ENCODE results near the gene OR52N4.

DNA sequence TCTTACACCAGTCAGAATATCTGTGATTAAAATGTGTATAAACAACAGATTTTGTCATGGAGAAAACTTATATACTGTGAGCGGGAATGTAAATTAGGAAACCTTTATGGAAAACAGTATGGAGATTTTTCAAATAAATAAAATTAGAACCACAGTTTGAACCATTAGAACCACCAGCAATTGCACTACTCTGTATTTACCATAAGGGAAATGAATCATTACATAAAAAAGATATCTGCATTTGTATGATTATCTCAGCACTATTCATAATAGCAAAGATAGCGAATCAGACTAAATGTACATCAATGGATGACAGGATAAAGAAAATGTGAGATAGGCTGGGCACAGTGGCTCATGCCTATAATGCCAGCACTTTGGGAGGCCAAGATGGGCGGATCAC, 7.4 kb upstream of the OR52N4 start:
- TF ChIP-seq, protein P1, sequence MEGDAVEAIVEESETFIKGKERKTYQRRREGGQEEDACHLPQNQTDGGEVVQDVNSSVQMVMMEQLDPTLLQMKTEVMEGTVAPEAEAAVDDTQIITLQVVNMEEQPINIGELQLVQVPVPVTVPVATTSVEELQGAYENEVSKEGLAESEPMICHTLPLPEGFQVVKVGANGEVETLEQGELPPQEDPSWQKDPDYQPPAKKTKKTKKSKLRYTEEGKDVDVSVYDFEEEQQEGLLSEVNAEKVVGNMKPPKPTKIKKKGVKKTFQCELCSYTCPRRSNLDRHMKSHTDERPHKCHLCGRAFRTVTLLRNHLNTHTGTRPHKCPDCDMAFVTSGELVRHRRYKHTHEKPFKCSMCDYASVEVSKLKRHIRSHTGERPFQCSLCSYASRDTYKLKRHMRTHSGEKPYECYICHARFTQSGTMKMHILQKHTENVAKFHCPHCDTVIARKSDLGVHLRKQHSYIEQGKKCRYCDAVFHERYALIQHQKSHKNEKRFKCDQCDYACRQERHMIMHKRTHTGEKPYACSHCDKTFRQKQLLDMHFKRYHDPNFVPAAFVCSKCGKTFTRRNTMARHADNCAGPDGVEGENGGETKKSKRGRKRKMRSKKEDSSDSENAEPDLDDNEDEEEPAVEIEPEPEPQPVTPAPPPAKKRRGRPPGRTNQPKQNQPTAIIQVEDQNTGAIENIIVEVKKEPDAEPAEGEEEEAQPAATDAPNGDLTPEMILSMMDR (IDR thresholded peaks at IDR 0.05; ENCODE audit: insufficient read depth, low read depth, low read length), result no peak
- TF ChIP-seq EZH2 (IDR thresholded peaks at IDR 0.05; ENCODE audit: insufficient read depth, low read length), result no peak

Data from astrocyte (in vitro differentiated cells and primary cell).